ENCODE measurements around the gene ADAMTS8.

GRCh38 chr11:130381317-130381716 is 47.1 kb downstream of the ADAMTS8 start:
- no peak for TF ChIP-seq CTCF (IDR thresholded peaks at IDR 0.05)
- no peak for TF ChIP-seq POLR2A (IDR thresholded peaks at IDR 0.05)
